CD4-positive, alpha-beta T cell treated with Interleukin-4 for 4 hours (primary cell): Measurements from ENCODE around the gene TMEM214.
"Not testable (repeated sequence)": the region's sequence is repeated elsewhere in the genome, so short reads cannot be mapped to it uniquely, and the experiment has no call there.

Experiments
- DNase-seq: peaks from one replicate; pipeline ENCODE4 v3.0.0-alpha.2; 2020

TMEM214 gene

GRCh38 chr2:27071990-27072830 lies 39.4 kb downstream of the TMEM214 start:
- DNase-seq: peak; percentile 14

- no peak for DNase-seq
These were observed 40.2 kb downstream of the TMEM214 start for GRCh38 chr2:27072920-27073319.

GRCh38 chr2:27073782-27074181 lies 41.0 kb downstream of the TMEM214 start:
- DNase-seq: no peak

GRCh38 chr2:27074738-27075565 lies 42.2 kb downstream of the TMEM214 start:
- peak; percentile 43 for DNase-seq

- DNase-seq: not testable (repeated sequence)
These were observed 42.8 kb downstream of the TMEM214 start for GRCh38 chr2:27075566-27075871.

GRCh38 chr2:27076323-27076722 lies 43.6 kb downstream of the TMEM214 start:
- DNase-seq: no peak

- DNase-seq: no peak
These were observed 44.5 kb downstream of the TMEM214 start for GRCh38 chr2:27077231-27077630.

GRCh38 chr2:27078267-27079194 lies 45.8 kb downstream of the TMEM214 start, which contains the start of gene EMILIN1:
EMILIN1 (plus strand) TSS chr2:27078615; CDS start chr2:27079066, 451 bp downstream.
- DNase-seq: no peak

- DNase-seq: no peak
These were observed 46.7 kb downstream of the TMEM214 start for GRCh38 chr2:27079233-27080139.

GRCh38 chr2:27080140-27080469 lies 47.3 kb downstream of the TMEM214 start:
- no peak for DNase-seq

- DNase-seq: no peak
These were observed 47.8 kb downstream of the TMEM214 start for GRCh38 chr2:27080603-27080936.

GRCh38 chr2:27081984-27082772 lies 49.4 kb downstream of the TMEM214 start:
- no peak for DNase-seq

GRCh38 chr2:27082773-27083409 lies 50.1 kb downstream of the TMEM214 start:
- DNase-seq: no peak

- DNase-seq: no peak
These were observed 50.9 kb downstream of the TMEM214 start for GRCh38 chr2:27083410-27084296.

GRCh38 chr2:27084297-27085061 lies 51.7 kb downstream of the TMEM214 start:
- no peak for DNase-seq

GRCh38 chr2:27085062-27085672 lies 52.4 kb downstream of the TMEM214 start:
- no peak for DNase-seq

GRCh38 chr2:27085673-27086089 lies 52.9 kb downstream of the TMEM214 start:
- DNase-seq: peak; percentile 18

GRCh38 chr2:27086090-27086723 lies 53.4 kb downstream of the TMEM214 start:
- DNase-seq: peak; percentile 96
